ENCODE measurements around the gene HEPN1. TPM values are rescaled to one million over a fixed set of nuclear protein-coding genes. Genes with fewer than 3 reads are reported as not detected.

HEPN1 gene
- total and polyA plus RNA-seq, 2 experiments from 2014 or later: not detected

DNA sequence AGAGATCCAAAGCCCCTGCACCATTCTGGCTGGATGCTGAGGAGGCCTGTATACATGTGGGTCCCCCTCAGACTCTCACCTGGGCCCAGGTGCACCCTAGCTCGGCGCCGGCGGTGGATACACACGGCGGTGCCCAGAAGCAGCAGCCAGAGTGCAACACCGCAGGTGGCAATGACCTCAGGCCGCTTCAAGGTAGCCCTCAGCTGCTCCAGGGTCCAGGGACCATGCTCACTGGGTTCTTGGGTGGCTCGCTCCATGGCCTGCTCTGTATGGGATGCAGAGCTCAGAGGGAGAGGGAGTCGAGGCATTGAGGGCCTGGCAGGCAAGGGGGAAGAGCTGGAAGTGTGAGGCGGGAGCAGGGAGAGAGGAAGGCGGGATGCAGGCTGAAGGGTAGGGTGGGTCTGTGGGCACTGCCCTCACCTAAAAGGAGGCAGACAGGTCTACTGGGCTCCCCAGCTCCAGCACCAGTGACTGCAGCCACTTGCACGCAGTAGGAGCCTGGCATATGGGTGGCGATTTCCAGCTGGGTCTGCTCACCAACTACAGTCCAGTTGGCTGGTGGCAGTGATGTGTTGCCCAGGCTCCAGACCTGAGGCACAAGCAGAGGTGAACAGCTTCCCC is 25.2 kb upstream of the HEPN1 start (continued):
- TF ChIP-seq ZNF462 (CRISPR knock-in tag; IDR thresholded peaks at IDR 0.05): no peak
- no peak for TF ChIP-seq REST (IDR thresholded peaks at IDR 0.05; ENCODE audit: unreplicated experiment)
- no peak for TF ChIP-seq EZH2phosphoT487 (IDR thresholded peaks at IDR 0.05; ENCODE audit: unreplicated experiment)
- TF ChIP-seq CREB1 (CRISPR knock-in tag; IDR thresholded peaks at IDR 0.05; ENCODE audit: low read depth): no peak
- no peak for TF ChIP-seq JUNB (IDR thresholded peaks at IDR 0.05; ENCODE audit: unreplicated experiment)
- no peak for TF ChIP-seq EZH2 (IDR thresholded peaks at IDR 0.05; ENCODE audit: low read depth, unreplicated experiment)
- no peak for TF ChIP-seq POLR2AphosphoS5 (IDR thresholded peaks at IDR 0.05; ENCODE audit: low read depth)
- TF ChIP-seq ZNF331 (CRISPR knock-in tag; IDR thresholded peaks at IDR 0.05; ENCODE audit: low read depth): no peak
- no peak for TF ChIP-seq ZNF114 (CRISPR knock-in tag; IDR thresholded peaks at IDR 0.05)

Data from GM23338 (cell line).